Neuronal stem cell (in vitro differentiated cells): ENCODE measurements around the gene ARHGAP33.

Experiments
- DNase-seq: peaks from one replicate; pipeline ENCODE4 v3.0.0-alpha.2; 2013; ENCODE audit warnings: low spot score
- H2AFZ ChIP-seq: one replicate; pipeline ENCODE4 v1.6.1; 2013; ENCODE audit warnings: mild to moderate bottlenecking, low read length, inconsistent platforms
- H2AK5ac ChIP-seq: 2 replicates; pipeline ENCODE4 v1.6.1; 2013; ENCODE audit warnings: low read depth, mild to moderate bottlenecking, inconsistent platforms, low read length, moderate library complexity, mixed read lengths
- H2BK120ac ChIP-seq: 2 replicates; pipeline ENCODE4 v1.6.1; 2013; ENCODE audit warnings: low read depth, mild to moderate bottlenecking, inconsistent platforms, low read length, moderate library complexity, mixed read lengths
- H2BK12ac ChIP-seq: one replicate; pipeline ENCODE4 v1.6.1; 2013; ENCODE audit warnings: low read length, inconsistent platforms
- H2BK15ac ChIP-seq: 2 replicates; pipeline ENCODE4 v1.6.1; 2013; ENCODE audit warnings: mild to moderate bottlenecking, low read length, inconsistent platforms, mixed read lengths
- H2BK5ac ChIP-seq: one replicate; pipeline ENCODE4 v1.6.1; 2013; ENCODE audit warnings: inconsistent platforms, mild to moderate bottlenecking, low read length, moderate library complexity
- H3K14ac ChIP-seq: one replicate; pipeline ENCODE4 v1.6.1; 2013; ENCODE audit warnings: low read length, inconsistent platforms
- H3K18ac ChIP-seq: 2 replicates; pipeline ENCODE4 v1.6.1; 2013; ENCODE audit warnings: low read length, inconsistent platforms
- H3K23ac ChIP-seq: 2 replicates; pipeline ENCODE4 v1.6.1; 2013; ENCODE audit warnings: low read depth, mild to moderate bottlenecking, mixed read lengths, low read length, inconsistent platforms; ENCODE audit not compliant: poor library complexity
- H3K27ac ChIP-seq: replicated peaks from 3 replicates; pipeline ENCODE4 v1.5.1; 2013; ENCODE audit warnings: low read length, inconsistent platforms
- H3K27me3 ChIP-seq, 3 experiments: 2 replicates each; pipeline ENCODE4 v1.6.1; 2013; ENCODE audit warnings: low read length in 3 of 3, mild to moderate bottlenecking in 2 of 3, inconsistent platforms in 1 of 3, low read depth in 1 of 3, mixed read lengths in 1 of 3, moderate library complexity in 1 of 3; ENCODE audit not compliant: control insufficient read depth in 3 of 3, insufficient read depth in 3 of 3
- H3K36me3 ChIP-seq, 2 donors: replicated peaks in 1 of 2; 2 replicates each; pipeline ENCODE4 v1.6.1; 2013; ENCODE audit warnings: low read length in 2 of 2; ENCODE audit not compliant: control insufficient read depth in 2 of 2, insufficient read depth in 2 of 2
- H3K4ac ChIP-seq: 2 replicates; pipeline ENCODE4 v1.6.1; 2013; ENCODE audit warnings: inconsistent platforms, mild to moderate bottlenecking, low read length, moderate library complexity
- H3K4me1 ChIP-seq, 2 donors: 1 replicate in 1 of 2; 2 replicates in 1 of 2; pipeline ENCODE4 v1.6.1; 2013; ENCODE audit warnings: low read length in 2 of 2, low read depth in 1 of 2; ENCODE audit not compliant: control insufficient read depth in 2 of 2, insufficient read depth in 1 of 2
- H3K4me2 ChIP-seq: one replicate; pipeline ENCODE4 v1.6.1; 2013; ENCODE audit warnings: mild to moderate bottlenecking, low read length, inconsistent platforms; ENCODE audit not compliant: insufficient read depth, poor library complexity, severe bottlenecking
- H3K4me3 ChIP-seq, 2 donors: 2 replicates each; pipeline ENCODE4 v1.5.1; 2013; ENCODE audit warnings: low read length in 2 of 2, mild to moderate bottlenecking in 2 of 2, inconsistent platforms in 1 of 2, moderate library complexity in 1 of 2
- H3K79me1 ChIP-seq: one replicate; pipeline ENCODE4 v1.6.1; 2013; ENCODE audit warnings: low read depth, mild to moderate bottlenecking, inconsistent platforms, low read length, moderate library complexity
- H3K9ac ChIP-seq: one replicate; pipeline ENCODE4 v1.6.1; 2013; ENCODE audit warnings: mild to moderate bottlenecking, low read depth, low read length, inconsistent platforms; ENCODE audit not compliant: poor library complexity
- H3K9me3 ChIP-seq, 2 donors: replicated peaks in 1 of 2; 2 replicates each; pipeline versions ENCODE3 to v1.6.1; 2013; ENCODE audit warnings: low read length in 2 of 2, mild to moderate bottlenecking in 2 of 2, inconsistent platforms in 1 of 2, low read depth in 1 of 2, mixed read lengths in 1 of 2, moderate library complexity in 1 of 2; ENCODE audit not compliant: control insufficient read depth in 2 of 2, insufficient read depth in 1 of 2
- H4K8ac ChIP-seq: one replicate; pipeline ENCODE4 v1.6.1; 2013; ENCODE audit warnings: low read depth, mild to moderate bottlenecking, inconsistent platforms, low read length, moderate library complexity
- H4K91ac ChIP-seq: one replicate; pipeline ENCODE4 v1.6.1; 2013; ENCODE audit warnings: low read length, low read depth, mild to moderate bottlenecking, inconsistent platforms; ENCODE audit not compliant: poor library complexity
- WGBS, 2 donors: extraction: QIAGEN DNeasy Blood & Tissue Kit; methylation state at CpG; one replicate each; pipeline ENCODE4 v1.1.7; 2013; ENCODE audit warnings: missing lambda C conversion rate in 2 of 2, mixed read lengths in 1 of 2; ENCODE audit not compliant: insufficient read length in 2 of 2, insufficient replicate concordance in 1 of 2; ENCODE audit errors: extremely low coverage in 2 of 2; 5-methylcytosine and 5-hydroxymethylcytosine counted together

The ARHGAP33 gene

DNA sequence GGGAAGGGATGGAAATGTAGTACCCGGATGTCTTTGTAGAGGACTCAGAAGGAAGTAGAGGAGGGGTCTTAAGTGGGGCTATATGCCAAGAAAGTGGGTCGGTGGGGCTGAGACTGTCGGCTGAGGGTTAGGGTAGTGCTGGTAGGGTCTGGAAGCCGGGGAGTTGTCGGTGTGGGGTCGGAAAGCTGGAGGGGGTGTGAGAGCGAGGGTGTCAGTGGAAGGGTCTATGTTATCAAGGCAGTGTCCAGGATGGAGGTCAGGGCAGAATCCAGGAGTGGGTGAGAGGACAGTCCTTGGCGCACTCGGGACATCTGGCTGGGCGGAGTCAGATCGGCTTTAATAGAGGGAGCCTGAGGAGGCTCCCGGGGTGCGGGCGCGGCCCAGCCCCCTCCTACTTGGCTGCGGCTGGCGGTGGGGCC lies 20.2 kb upstream of the ARHGAP33 start:
- no peaks in the 10 kb centered on the region for H3K9me3 ChIP-seq
- H3K18ac ChIP-seq: peak overlapping the region; percentile 96
- H3K27me3 ChIP-seq: peaks cover 0 to 13% (median 3%) of the 10 kb centered on the region in 3 experiments
- peaks cover 12 to 24% of the 10 kb centered on the region in 2 donors for H3K4me1 ChIP-seq
- H3K27ac ChIP-seq: no peak overlapping the region
- peak overlapping the region; percentile 86 for H3K9ac ChIP-seq
- no peak overlapping the region for H2BK15ac ChIP-seq
- H3K36me3 ChIP-seq: peaks cover 14 to 39% of the 10 kb centered on the region in 2 donors
- H3K4ac ChIP-seq: no peak overlapping the region
- no peak overlapping the region for H2AFZ ChIP-seq
- H2AK5ac ChIP-seq: peak overlapping the region; percentile 98
- H3K4me2 ChIP-seq: peak overlapping the region; percentile 49
- peak overlapping the region; percentile 43 for H4K8ac ChIP-seq
- peaks cover 17% of the 10 kb centered on the region for H3K79me1 ChIP-seq
- peak overlapping the region; percentile 43 for H4K91ac ChIP-seq
- peak overlapping the region; percentile 73 for H3K23ac ChIP-seq
- no peak overlapping the region for H2BK5ac ChIP-seq
- WGBS, 2 donors: no CpG with 5 or more reads among the region's 17 CpGs
- no peak overlapping the region for H2BK12ac ChIP-seq
- H3K4me3 ChIP-seq: peak overlapping the region in 1 of 2 donors; percentile 70
- H2BK120ac ChIP-seq: no peak overlapping the region
- peak overlapping the region; percentile 31 for H3K14ac ChIP-seq
- DNase-seq: no peak

DNA sequence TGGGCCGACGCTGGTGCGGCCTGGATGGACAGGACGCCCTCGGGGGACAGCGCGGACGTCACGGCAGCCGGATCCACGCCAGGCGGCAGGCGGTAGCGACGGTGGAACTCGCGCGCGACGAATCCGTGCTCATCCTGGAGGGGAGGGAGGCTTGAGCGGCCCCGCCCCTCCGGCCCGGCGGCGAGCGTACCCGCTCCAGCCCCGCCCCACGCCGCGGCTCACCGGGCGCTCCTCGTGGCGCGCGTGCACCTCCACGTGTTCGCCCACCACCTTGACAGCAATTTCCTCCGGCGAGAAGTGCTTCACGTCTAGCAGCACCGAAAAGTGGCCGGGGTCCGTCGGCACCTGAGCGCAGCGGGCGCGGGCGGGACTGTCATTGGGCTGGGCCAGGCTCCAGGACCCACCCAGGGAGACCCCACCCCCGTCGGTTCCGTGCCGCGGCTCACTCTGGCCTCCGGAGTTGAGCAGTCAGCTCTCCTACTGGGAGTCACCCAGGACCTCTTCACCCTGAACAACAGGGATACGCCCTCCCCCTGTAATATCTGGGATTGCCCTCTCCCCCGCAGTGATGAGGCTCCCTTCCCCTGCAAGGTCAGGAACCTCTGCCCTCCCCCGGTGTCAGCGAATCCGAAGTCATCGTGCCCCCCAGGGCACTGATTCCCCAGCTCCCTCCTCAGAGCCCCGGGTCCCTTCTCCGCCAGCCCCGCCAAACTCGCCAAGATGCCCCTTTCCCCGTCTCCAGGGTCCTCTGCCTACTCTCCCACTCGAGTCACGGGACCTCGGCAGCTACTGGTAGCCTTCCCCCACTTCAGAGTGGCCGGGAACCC lies 19.6 kb upstream of the ARHGAP33 start:
- peaks cover 15 to 45% of the 10 kb centered on the region in 2 donors for H3K36me3 ChIP-seq
- peak overlapping the region; percentile 86 for H3K9ac ChIP-seq
- H4K8ac ChIP-seq: peak overlapping the region; percentile 43
- no peak overlapping the region for H3K27ac ChIP-seq
- peak overlapping the region; percentile 89 for H3K14ac ChIP-seq
- H3K4me1 ChIP-seq: peaks cover 12 to 24% of the 10 kb centered on the region in 2 donors
- H2BK120ac ChIP-seq: no peak overlapping the region
- no peak for DNase-seq
- peaks cover 17% of the 10 kb centered on the region for H3K79me1 ChIP-seq
- WGBS, 2 donors: no CpG with 5 or more reads among the region's 74 CpGs
- H3K18ac ChIP-seq: peak overlapping the region; percentile 96
- H4K91ac ChIP-seq: peak overlapping the region; percentile 43
- peak overlapping the region; percentile 84 for H2BK12ac ChIP-seq
- no peak overlapping the region for H2AFZ ChIP-seq
- peak overlapping the region; percentile 73 for H3K23ac ChIP-seq
- peak overlapping the region; percentile 37 for H3K4ac ChIP-seq
- H2BK15ac ChIP-seq: peak overlapping the region; percentile 38
- peaks cover 0 to 13% (median 3%) of the 10 kb centered on the region in 3 experiments for H3K27me3 ChIP-seq
- H3K4me2 ChIP-seq: peak overlapping the region; percentile 49
- H3K4me3 ChIP-seq: peak overlapping the region in 1 of 2 donors; percentile 70
- no peaks in the 10 kb centered on the region for H3K9me3 ChIP-seq
- H2AK5ac ChIP-seq: peak overlapping the region; percentile 98
- no peak overlapping the region for H2BK5ac ChIP-seq

DNA sequence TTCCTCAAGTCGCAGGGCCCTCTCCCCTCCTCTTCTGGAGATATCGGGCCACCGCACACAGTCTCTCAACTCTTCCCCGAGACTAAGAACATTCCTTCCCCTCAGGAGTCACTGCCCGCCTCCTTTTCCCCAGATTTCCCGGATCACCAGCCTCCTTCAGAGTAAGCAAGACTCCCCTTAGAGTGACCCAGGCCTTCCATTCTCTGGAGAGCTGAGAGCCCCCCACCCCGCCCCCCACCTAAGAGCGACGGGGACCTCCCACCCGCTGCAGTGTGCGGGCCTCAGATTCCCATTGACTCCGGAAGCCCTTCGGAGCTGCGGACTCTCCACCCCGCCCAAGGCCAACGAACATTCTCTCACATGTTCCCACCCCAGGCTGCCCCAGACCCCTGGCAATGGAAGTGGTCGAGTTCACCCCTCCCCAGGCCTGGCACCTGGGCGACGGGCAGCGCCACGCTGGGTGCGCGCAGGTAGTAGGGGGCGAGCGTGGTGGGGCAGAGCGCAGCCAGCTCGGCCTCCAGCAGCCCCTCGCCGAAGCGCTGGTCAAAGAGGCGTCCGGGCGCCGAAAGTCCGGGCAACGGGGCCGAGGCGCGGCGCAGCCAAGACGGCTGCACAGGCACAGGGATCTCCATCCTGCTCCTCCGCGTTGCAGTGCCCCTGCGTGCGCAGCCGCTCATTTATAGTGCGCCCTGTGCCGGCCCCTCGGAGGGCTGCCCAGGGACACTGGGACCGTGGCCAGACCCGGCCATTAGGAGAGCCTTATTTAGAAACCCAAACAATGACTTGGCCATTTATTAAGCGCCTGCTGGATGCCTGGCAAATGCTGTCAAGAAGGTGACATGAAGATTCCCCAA lies 18.8 kb upstream of the ARHGAP33 start, which contains the start of gene HSPB6:
TSS of gene HSPB6 (minus strand) at position 653 of the 854 bp plus-strand sequence. CDS start at position 632, 21 bp downstream.
- H2BK15ac ChIP-seq: peak within 1 kb of the TSS; percentile 97
- no peak within 1 kb of the TSS for H4K91ac ChIP-seq
- H3K27me3 ChIP-seq: peaks cover 0 to 13% (median 3%) of the 10 kb centered on the region in 3 experiments
- peak within 1 kb of the TSS; percentile 90 for H3K27ac ChIP-seq
- H3K4me1 ChIP-seq: peaks cover 12 to 24% of the 10 kb centered on the region in 2 donors
- H3K4ac ChIP-seq: peak within 1 kb of the TSS; percentile 53
- H2AK5ac ChIP-seq: peak within 1 kb of the TSS; percentile 99
- no CpG with 5 or more reads among the region's 52 CpGs for WGBS, 2 donors
- H3K4me2 ChIP-seq: peak within 1 kb of the TSS; percentile 83
- peak within 1 kb of the TSS; percentile 81 for H3K9ac ChIP-seq
- peaks cover 18 to 52% of the 10 kb centered on the region in 2 donors for H3K36me3 ChIP-seq
- H3K23ac ChIP-seq: peak within 1 kb of the TSS; percentile 80
- DNase-seq: no peak
- H3K4me3 ChIP-seq: peak within 1 kb of the TSS; percentile 76 to 93
- H3K79me1 ChIP-seq: peaks cover 17% of the 10 kb centered on the region
- H3K14ac ChIP-seq: peak within 1 kb of the TSS; percentile 89
- H3K18ac ChIP-seq: peak within 1 kb of the TSS; percentile 96
- H2BK120ac ChIP-seq: peak within 1 kb of the TSS; percentile 72
- H4K8ac ChIP-seq: peak within 1 kb of the TSS; percentile 82
- H3K9me3 ChIP-seq: no peaks in the 10 kb centered on the region
- peak within 1 kb of the TSS; percentile 84 for H2BK12ac ChIP-seq
- peak within 1 kb of the TSS; percentile 75 for H2BK5ac ChIP-seq
- peak within 1 kb of the TSS; percentile 75 for H2AFZ ChIP-seq
